Posterior vena cava (tissue), 2 donors: ENCODE measurements around the gene POLR2L. TPM values are rescaled to one million over a fixed set of nuclear protein-coding genes. Genes with fewer than 3 reads are reported as not detected.

Experiments used
- DNase-seq: peaks from one replicate; pipeline ENCODE4 v3.0.0-alpha.2; 2020; ENCODE audit warnings: low spot score
- intact Hi-C, 2 donors: fragments of 100-400 bp; cut with DNase I; formaldehyde crosslinking; loops; one replicate each; pipeline versions ENCODE4 v1.14.1 to v1.14.2; 2022 to 2023
- total RNA-seq, 2 donors: library from RNA; stranded (reverse); fragmentation: NEBNext Ultra II Directional; extraction: Animal tissue kit (Norgen Biotek cat#: 25700); gene quantifications; one replicate each; pipeline ENCODE4 v1.2.1, GENCODE V29; 2021
- donor health status: DM: yes; HTN: yes; CAD: no.
- donor health status: DM: yes; HTN: yes; CAD: no.

Gene POLR2L
- total RNA-seq, 2 donors from 2014 or later, result 63.9 to 91.4 TPM

DNA sequence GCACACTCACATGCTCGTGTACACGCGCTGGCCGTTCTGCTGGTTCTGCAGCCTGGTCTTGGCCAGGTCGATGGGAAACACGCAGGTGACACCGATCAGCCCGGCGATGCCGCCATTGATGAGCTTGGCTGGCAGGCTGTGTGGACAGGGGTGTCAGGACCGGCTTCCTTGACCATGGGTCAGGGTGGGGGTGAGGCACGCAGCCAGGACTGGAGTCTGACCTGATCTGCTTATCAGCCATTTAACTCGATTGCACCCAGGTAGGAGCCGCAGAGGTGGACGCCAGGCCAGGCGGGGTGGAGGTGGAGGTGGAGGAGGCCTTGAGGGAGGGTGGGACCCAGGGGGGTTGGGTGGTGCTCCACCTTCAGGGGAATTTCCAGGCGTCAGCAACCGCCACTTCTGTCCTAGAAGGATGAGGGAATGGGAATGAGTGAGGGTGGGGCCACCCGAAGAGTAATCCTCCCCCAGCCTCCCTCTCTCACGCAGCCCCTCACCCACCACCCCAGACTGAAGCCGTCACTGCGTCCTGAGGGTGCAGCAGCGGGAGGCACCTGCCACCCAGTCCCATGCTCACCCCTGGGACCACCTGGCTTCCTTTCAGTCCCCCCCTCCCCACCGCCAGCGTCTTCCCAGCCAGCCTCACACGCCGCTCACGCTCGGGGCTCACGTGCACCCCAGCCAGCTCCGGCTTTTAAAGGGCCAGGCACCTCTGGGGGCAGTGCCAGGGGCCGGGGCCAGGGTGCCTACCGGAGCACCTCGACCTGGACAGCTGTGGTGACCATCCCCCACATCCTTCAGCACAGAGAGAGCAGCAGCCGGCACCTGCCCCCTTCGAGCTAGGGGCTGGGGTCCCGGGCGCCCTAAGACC is 47.3 kb downstream of the POLR2L start:
- DNase-seq, result no peak

DNA sequence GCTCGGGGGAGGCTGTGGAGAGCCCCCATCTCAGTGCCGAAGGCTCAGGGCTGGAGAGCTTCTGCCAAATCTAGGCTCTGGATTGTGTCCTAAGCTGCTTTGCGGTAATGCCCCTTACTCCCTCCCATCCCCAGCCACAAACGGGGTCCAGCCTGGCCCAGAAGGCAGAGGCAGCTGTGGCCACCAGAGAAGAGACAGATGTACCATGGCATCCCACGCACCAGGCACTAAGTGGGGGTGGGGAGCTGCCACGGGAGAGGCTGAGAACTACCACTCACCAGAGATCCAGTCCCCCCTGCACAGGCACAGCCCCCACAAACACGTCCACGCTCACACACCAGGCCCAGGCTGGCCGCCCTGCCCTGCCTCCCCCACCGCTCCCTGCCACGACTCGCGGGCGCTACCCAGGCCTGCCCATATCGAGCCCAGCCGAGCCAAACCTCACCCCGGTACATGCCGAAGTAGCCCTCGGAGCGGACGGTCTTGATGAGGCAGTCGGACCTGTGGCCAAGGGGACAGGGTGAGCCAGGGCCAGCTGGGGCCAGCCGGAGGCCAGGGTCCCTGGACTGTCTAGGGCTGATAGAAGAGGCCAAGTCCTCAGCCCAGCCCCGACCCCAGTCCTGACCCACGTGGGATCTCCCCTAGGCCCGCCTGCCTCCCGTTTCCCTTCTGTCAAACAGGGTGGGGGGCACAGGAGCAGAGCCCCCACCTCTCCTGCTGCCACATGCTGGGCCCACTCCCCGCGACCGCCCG is 48.1 kb downstream of the POLR2L start:
- no peak for DNase-seq
- intact Hi-C loops, result loop anchor here in 1 of 2 donors (10.0 kb wide), 1 partner anchor 129 kb away; no protein-coding TSS in a partner anchor

More for the DNA sequence above, 47.3 kb downstream of the POLR2L start:
- intact Hi-C loops, result loop anchor here in 1 of 2 donors (10.0 kb wide), 1 partner anchor 130 kb away; no protein-coding TSS in a partner anchor

DNA sequence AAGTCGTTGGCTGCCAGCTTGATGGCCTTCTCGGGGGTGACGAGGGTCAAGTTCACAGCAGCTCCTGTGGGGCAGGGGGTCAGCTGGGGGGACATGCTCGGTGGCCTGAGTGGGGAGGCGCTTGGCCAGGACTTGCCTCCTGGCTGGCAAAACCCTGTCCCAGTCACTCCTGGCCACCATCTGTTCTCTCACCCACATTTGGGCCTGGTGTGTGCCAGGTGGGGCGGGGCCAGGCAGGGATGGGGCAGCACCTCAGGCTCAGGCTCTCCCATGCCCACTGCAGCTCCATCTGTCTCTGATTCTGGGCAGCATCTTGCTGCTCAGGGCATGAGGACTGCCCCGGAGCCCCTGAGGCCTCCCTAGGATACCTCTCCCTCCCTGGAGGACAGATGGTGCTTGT is 48.8 kb downstream of the POLR2L start:
- intact Hi-C loops, result loop anchor here in 1 of 2 donors (10.0 kb wide), 1 partner anchor 129 kb away; no protein-coding TSS in a partner anchor
- no peak for DNase-seq

DNA sequence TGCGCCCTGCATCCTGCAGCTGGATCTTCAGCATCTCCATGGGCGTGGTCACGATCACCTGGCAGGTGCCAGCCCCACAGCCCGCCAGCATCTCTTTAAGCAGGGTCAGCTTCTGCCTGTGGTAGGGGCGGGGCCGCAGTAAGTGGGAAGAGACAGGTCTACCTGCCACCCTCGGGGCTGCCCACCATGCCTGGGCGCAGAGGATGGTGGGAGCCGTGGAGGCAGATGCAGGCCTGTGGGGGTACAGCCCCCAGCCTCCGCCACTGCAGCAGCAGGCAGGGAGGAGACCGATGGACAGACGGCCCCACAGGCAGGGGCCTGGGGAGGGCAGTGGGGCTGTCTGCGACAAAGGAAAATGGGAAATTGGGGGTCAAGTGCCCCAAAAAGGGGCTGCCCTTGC is 49.5 kb downstream of the POLR2L start:
- DNase-seq, result no peak
- intact Hi-C loops, result loop anchor here in 1 of 2 donors (10.0 kb wide), 1 partner anchor 128 kb away; no protein-coding TSS in a partner anchor

DNA sequence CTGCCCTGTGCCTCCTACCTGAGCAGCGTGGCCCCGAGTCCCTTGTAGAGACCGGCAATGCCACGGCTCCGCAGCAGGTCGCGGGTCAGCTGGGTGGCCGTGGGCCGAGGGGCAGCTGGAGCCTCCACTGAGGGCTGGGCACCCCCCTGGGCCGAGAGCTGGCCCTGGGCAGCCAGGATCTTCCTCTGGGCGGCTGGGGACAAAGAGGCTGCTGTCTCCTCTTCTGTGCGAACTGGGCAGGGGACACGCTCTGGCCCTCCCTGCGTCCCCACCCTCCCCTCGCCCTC is 49.9 kb downstream of the POLR2L start:
- intact Hi-C loops, result loop anchor here in 1 of 2 donors (10.0 kb wide), 1 partner anchor 128 kb away; no protein-coding TSS in a partner anchor
- no peak for DNase-seq

DNA sequence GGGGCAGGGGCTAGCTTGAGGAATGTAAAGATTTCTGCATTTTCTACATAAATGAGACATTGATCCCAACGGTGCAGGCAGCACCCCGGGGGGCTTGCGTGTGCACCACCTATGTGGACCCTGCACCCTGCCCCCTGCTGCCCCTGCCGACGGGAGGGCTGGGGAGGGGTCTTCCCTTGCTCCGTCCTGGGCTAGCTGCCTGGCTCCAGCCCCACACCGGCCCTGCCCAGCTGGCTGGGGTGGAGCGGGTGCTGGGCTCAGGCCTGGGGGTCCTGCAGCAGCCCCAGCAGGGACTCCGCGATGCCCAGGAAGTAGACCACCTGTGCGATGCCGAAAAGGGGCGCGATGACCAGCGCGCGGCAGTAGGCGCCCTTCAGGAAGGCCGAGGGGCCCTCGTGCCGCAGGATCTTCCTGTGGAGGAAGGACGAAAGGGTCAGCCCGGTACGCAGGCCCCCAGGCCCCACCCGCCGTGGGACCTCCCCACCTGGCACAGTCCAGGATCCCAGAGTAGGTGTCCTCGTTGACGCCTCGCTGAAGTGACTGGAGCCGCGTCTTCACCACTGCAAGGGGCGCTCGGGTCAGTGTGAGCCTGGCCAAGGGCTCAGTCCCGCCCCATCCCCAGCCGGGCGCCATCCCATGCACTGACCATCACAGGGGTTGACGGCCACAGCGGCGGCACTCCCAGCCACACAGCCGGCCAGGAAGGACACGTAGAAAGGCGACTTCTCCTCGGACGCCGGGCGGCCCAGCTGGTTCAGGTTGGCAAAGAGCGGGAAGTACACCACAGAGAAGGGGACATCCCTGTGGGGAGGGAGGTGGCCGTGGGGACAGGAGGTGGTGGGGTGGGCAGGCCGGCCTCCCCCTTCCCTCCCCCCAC is 50.4 kb downstream of the POLR2L start:
- intact Hi-C loops, result loop anchor here in 1 of 2 donors (10.0 kb wide), 1 partner anchor 127 kb away; no protein-coding TSS in a partner anchor
- DNase-seq, result no peak

DNA sequence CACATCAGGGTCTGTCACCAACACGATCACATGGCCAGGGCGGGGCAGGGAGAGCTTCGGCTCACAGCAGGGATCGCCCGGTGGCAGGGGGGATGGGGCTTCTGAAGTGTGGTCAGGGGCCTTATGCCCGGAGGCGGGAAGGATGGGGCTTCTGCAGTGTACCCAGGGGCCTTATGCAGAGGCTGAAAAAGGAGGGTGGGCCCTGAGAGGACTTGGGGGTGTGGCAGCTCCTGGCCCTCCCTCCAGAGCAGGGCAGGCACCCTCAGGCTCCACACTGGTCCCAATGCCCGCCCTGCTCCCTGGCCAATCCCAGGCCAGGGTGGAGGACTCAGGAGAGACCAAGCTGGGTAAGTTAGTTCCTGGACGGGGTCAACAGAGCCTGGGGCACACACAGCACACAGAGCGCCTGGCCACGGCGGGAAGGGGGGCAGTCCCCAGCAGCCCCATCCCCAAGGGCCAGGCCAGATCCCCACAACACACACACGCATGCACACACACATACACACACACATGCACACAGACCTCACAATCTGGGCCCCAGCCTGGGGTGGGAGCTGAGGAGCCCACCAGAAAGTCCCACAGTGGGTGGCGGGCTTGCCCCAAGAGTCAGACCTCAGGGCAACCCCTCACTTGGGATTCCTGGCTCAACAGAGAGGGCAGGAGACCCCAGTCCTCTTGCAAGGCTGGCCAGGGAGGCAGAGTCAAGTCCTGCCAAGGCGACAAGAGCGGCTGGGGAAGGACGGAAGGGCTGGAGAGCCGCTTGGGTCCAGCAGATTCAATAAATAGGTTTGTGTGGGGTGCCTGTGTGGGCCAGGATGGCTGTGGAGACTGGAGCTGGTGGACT is 51.4 kb downstream of the POLR2L start:
- DNase-seq, result no peak
- intact Hi-C loops, result loop anchor here in 1 of 2 donors (10.0 kb wide), 1 partner anchor 126 kb away; no protein-coding TSS in a partner anchor

DNA sequence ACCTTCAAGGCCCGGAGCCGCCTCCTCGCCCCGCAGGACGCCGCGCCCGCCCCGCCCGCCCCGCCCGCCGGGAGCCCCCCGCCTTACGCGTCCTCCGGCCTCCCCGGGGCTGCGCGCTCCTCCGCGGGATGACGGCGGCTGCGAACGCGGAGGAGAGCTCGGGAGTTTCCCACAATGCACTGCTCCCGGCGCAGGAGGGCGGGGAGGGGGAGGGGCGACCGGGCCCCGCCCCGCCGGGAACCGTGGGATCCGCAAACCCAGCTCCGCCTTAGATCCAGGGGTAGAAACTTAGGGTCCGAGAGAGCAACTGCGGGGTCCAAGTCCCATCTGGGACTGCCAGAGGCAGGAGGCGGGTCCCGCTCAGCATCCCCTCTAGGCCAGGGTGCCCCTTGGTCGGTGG is 52.4 kb downstream of the POLR2L start, which contains the start of gene CEND1:
Gene CEND1 (minus strand): TSS at position 148 of the 400 bp plus-strand sequence. CDS start 1,514 bp downstream, outside the sequence.
- DNase-seq, result no peak
- intact Hi-C loops, result loop anchor here in 1 of 2 donors (10.0 kb wide), 1 partner anchor 125 kb away; no protein-coding TSS in a partner anchor

Other genes with a start within 250 kb of the POLR2L start
- 10 to 100 TPM; 10.3 to 16.4 TPM for gene IRF7, start 226.6 kb downstream of the POLR2L start, total RNA-seq
- under 1 TPM in 1 of 2 donors, not detected in 1; 0.10 TPM for gene CDHR5, start 217.6 kb downstream of the POLR2L start, total RNA-seq
- not detected for gene SCT, start 215.3 kb downstream of the POLR2L start, total RNA-seq
- gene DRD4, start 205.3 kb downstream of the POLR2L start, total RNA-seq, result under 1 TPM; 0.48 to 0.51 TPM
- 10 to 100 TPM; 22.9 to 25.5 TPM for gene DEAF1, start 147.3 kb downstream of the POLR2L start, total RNA-seq
- 10 to 100 TPM; 13.5 to 19.3 TPM for gene TMEM80, start 146.7 kb downstream of the POLR2L start, total RNA-seq
- gene EPS8L2, start 136.3 kb downstream of the POLR2L start, total RNA-seq, result 10 to 100 TPM; 23.8 to 38.3 TPM
- gene TALDO1, start 95.1 kb downstream of the POLR2L start, total RNA-seq, result 100 to 1,000 TPM in 1 of 2 donors, 10 to 100 TPM in 1; 76.8 to 109 TPM
- gene GATD1, start 65.0 kb downstream of the POLR2L start, total RNA-seq, result 10 to 100 TPM; 33.0 to 38.8 TPM
- gene CEND1, start 52.4 kb downstream of the POLR2L start, total RNA-seq, result not detected
- 10 to 100 TPM; 10.6 to 11.2 TPM for gene SLC25A22, start 44.2 kb downstream of the POLR2L start, total RNA-seq
- 1 to 10 TPM; 6.0 to 6.5 TPM for gene PIDD1, start 37.3 kb downstream of the POLR2L start, total RNA-seq
- 1,000 to 10,000 TPM; 1,286 to 1,386 TPM for gene RPLP2, start 32.6 kb downstream of the POLR2L start, total RNA-seq
- 10 to 100 TPM; 80.7 to 85.5 TPM for gene PNPLA2, start 23.6 kb downstream of the POLR2L start, total RNA-seq
- gene CRACR2B, start 14.6 kb downstream of the POLR2L start, total RNA-seq, result 1 to 10 TPM; 3.5 to 4.3 TPM
- 100 to 1,000 TPM; 473 to 490 TPM for gene CD151, start 9.6 kb downstream of the POLR2L start, total RNA-seq
- gene TSPAN4, start 323 bp upstream of the POLR2L start, total RNA-seq, result 10 to 100 TPM; 75.7 to 97.3 TPM
- gene CHID1, start 68.3 kb upstream of the POLR2L start, total RNA-seq, result 10 to 100 TPM; 57.9 to 88.5 TPM
- 100 to 1,000 TPM in 1 of 2 donors, 10 to 100 TPM in 1; 83.5 to 117 TPM for gene AP2A2, start 83.3 kb upstream of the POLR2L start, total RNA-seq
- gene MUC6, start 194.2 kb upstream of the POLR2L start, total RNA-seq, result not detected
- gene MUC2, start 232.3 kb upstream of the POLR2L start, total RNA-seq, result under 1 TPM in 1 of 2 donors, not detected in 1; 0.05 TPM